SIG-M5 treated with dmso at 0.1 percent for 504 hours (cell line): ENCODE data around the gene GUCA2A.
A peak's percentile ranks its signal among the peaks of the same experiment; 100 is the strongest.
"Not testable (repeated sequence)": the region's sequence is repeated elsewhere in the genome, so short reads cannot be mapped to it uniquely, and the experiment has no call there.

ENCODE experiments used
- DNase-seq: peaks from one replicate; lab custom pipeline; 2025; ENCODE audit not compliant: unreplicated experiment; lab: John Stamatoyannopoulos, UW

Gene GUCA2A

DNA sequence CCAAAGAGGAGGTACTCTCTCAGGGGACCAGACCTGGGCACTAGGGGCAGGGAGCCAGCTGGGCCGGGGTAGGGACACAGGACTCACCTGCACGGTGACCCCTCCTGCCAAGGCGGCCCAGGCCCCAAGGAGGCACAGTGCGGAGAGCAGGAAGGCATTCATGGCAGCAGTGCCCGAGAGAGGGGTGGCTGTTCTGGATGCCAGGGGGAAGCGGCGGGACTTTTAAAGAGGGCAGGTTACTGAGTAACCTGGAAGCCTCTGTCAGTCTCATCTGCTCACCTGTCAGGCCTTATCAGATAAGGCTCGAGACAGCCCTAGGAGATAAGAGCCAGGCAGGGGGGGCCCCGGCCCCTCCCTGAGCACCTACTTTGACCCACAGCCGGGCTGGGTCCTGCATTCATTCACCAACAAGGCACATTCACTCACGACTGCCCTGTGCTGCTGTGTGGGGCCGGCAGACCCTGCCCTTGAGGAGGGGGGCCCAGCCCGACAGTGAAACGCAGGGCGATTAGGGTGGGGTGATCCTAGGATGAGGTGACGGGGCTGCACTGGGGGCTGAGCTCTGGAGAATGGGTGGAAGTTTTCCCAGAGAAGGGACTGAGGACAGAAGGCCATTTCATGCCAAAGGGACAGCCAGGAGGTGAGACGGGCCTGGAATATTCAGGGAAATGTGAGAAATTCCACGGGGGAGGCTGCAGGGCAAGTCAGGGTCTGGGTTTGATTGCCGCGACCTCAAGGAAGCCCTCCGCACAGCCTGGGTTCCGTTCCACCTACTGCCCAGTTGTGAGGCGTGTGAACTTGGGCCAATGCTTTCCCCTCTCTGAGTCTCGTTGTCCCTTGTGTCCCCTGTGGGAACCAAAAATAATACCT is at the start of gene GUCA2A:
GUCA2A (minus strand) TSS at position 195 of the 870 bp plus-strand sequence; CDS start at position 162, 33 bp downstream.
- no peak for DNase-seq

- no peak for DNase-seq
Observed at GRCh38 chr1:42211224-42211623, 46.7 kb upstream of the GUCA2A start.

DNA sequence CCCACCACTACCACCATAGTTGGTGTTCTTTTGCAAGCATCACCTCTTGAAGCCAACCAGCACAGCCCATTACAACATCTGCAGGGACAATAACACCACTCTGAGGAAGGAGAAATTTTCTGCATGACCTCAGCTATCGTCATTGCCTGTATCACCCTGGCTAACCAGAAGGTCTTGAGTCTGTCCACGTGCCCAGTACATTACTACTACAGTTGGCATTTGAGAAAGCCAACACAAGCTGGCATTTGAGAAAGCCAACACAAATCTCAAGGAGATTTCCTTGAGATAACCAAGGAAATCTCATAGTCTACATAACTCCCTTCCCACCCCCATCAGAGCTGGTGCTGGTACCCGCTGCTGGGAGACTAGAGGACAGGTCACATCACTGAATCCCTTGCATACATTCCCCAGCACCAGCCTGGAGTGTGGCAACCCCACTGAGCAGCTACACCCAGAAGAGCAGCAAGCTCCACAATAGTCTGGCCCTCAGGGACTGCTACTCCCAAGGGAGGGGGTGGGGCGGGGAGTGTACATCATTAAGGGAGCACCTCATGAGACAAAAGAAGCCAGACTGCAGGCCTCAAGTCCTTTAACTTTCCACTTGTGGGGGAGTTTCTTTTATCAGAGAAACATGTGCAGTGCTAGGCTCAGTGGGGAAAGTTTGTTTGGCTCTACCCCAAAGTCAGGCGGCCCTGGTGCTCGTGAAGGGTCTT is 46.0 kb upstream of the GUCA2A start:
- DNase-seq: no peak

GRCh38 chr1:42209526-42210251 is 45.1 kb upstream of the GUCA2A start:
- no peak for DNase-seq

GRCh38 chr1:42206930-42207329 is 42.4 kb upstream of the GUCA2A start:
- not testable (repeated sequence) for DNase-seq

GRCh38 chr1:42206164-42206563 is 41.6 kb upstream of the GUCA2A start:
- DNase-seq: peak; percentile 43

DNA sequence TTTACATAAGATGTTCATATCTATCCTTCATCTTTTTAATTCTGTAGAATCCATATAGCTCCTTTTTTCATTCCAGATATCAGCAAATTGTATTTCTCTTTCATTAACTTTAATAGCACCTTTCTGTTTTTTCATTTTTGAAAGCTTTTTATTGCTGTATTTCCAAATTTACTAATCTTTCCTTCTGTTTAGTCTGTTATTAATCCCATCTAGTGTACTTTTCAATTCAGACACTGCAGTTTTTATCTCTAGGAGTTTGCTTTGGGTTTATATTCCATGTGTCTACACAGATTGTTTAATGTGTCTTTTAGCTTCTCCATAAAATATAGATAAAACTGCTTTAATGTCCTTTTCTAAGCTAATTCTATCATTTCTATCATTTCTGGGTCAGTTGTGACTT is 37.4 kb upstream of the GUCA2A start:
- no peak for DNase-seq

DNA sequence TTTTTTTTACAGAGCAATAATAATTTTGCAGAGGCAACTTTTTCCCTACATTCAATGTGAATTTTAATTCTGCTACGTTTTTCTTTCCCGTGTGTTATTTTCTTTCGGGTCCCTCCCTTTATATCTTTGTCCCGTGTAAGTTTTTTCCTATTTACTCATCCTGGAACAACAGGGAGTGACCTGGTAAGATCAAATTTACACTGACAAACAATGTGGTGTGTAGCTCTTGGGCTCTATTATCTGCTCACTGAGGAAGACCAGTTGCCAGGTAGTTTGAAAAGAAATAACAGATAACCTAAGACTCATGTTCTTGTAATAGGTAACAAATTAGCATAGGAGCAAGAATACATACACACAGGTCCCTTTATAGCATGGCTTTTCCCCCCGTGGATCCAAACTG is 33.7 kb upstream of the GUCA2A start:
- no peak for DNase-seq

GRCh38 chr1:42195841-42196240 is 31.3 kb upstream of the GUCA2A start:
- no peak for DNase-seq

GRCh38 chr1:42192106-42192505 is 27.6 kb upstream of the GUCA2A start:
- no peak for DNase-seq

DNA sequence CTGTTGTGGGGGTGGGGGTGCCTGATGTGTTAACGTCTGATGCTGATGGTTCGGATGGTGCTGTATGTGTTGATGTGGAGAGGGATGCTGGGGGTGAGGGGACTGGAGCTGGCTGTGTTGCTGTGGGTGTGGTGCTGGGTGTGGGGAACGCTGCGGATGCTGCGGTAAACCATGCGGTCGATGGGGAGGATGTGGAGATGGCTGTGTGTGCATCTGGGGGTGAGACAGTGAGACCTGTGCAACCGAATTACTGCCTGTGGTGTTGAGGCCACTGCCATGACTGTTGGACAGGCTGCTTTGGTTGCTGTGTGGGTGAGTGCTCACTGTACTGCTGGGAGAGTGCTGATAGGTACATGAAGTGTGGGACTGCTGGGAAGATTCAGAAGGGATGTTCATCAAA is 26.8 kb upstream of the GUCA2A start:
- no peak for DNase-seq

DNA sequence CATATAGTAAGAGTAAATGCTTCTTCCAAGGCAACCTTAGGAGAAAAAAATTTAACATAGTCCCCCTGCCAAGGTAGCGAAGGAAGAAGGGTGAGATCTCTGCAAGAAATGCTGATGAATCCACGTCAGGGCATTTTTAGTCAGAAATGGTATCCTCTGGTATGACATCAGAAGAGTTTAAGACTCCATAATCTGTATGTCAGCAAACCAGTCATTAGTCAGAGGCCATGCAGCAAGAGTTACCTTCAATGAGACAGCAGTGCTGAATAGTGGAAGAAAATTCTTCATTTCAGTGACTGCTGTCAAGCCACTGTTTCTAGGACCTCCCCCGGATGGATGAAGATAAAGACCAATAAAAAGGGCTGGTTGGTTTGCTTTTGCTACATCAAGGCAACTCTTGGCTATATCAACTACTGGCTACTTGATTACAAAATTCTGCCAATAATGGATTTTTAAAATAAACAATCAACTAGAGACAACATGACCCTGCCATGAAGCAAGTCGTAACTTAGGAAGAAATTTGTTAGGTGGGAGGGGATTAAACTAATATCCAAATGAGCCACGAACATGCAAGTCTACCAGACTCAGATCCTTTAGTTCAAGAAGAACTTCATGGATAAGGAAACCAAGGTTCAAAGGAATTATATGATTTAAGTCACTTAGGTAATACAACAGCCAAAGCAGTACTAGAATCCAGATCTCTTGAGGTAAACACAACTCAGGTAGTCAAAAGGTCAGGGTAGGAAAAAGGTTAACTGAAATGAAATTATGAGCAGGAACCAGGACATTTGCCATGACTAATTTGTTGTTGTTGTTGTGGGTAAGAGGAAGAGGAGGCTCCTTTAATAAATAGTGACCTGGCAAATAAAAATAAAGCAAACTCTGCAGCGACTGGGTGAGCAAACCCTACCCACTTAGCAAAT is 25.6 kb upstream of the GUCA2A start:
- no peak for DNase-seq

DNA sequence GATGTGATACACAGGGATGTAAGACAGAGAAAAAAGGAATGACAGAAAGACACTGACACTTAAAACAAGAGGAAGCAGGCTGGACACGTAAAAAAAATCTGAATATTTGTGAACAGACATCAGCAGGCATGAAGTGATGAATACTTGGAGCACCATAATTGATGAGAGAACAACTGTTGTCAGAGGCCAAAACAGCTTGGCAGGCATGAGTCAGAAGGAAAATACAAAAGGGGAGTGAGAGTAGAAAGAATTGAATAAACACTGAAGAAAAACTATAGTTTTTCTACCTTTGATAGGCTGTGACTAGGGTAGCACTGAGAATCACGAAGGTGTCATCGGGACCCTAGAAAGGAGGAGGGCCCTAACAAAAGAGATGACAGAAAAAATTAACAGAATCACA is 21.6 kb upstream of the GUCA2A start:
- DNase-seq: no peak

GRCh38 chr1:42184616-42185015 is 20.1 kb upstream of the GUCA2A start:
- no peak for DNase-seq

GRCh38 chr1:42183957-42184268 is 19.4 kb upstream of the GUCA2A start:
- no peak for DNase-seq

- DNase-seq: no peak
Observed at GRCh38 chr1:42183210-42183956, 18.8 kb upstream of the GUCA2A start.

GRCh38 chr1:42181687-42182086 is 17.1 kb upstream of the GUCA2A start:
- DNase-seq: no peak

DNA sequence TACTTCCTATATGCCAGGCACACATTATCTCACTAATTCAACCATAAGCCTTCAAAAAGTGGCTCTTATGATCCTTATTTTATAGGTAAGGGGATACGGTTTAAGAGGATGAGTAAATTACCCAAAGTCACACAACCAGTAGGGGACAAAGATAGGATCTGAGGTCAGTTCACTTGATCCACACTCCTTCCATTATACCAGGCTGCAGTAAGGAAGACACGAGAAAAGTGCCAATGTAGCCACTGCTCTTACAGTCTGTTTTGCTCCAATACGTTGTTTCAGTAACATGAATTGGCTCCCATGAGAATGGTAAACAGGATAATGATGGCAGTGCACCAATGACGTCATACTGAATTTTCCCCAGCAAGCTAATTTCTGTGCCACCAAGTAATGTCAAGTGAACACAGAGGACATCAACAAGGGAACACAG is 15.4 kb upstream of the GUCA2A start:
- no peak for DNase-seq

DNA sequence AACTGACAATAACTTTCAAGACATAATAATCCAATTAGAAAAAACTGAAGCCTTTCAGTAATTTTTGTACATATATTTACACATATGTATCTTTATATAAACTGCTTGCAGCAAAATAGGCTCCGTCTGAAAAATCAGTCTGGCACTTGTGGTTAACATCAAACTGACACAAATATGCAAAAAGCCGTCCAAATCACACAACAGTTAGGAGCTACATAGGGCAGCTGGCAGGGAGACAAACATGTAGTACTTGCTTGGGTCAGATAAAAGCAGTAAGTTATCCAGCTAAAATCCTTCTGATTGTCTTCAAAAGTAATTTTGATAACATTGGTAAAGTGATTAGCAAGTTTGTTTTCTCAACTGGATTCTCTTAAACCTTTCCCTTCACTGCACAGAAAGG is 14.7 kb upstream of the GUCA2A start:
- no peak for DNase-seq

- no peak for DNase-seq
Observed at GRCh38 chr1:42178249-42178648, 13.7 kb upstream of the GUCA2A start.
